ENCODE results near the gene LYSMD4.

Gene LYSMD4

DNA sequence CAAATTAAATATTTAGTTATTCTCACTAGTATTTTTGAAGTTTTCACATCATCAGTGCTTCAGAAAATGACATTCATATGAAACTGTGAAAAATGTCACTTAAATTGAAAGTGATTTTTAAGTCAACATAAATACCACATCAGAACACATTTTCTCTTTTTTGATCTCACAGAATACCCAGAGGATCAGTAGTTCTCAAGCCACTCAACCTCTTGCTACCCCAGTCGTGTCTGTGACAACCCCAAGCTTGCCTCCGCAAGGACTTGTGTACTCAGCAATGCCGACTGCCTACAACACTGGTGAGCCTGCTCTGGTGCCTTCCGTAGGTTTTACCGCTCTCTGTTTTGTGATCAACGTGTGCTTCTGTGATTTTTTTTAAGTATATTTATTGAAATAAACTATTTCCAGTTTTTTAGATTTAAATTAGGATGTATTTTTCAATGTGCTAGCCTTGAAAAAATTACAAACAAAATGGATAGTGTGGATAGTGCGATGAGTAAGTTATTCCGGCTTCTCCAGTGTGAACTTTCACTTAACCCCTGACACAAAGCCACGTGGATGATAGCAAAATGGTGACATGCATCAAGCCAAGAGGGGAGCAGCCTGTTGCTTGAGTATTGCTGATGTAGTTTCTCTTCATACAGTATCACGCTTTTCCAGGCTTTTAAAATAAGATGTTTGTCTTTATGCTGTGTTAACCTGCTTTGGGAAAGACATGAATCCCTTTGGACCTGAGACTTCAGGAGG is 26.5 kb downstream of the LYSMD4 start:
- DNase-seq (ENCODE audit: low spot score), result no peak

DNA sequence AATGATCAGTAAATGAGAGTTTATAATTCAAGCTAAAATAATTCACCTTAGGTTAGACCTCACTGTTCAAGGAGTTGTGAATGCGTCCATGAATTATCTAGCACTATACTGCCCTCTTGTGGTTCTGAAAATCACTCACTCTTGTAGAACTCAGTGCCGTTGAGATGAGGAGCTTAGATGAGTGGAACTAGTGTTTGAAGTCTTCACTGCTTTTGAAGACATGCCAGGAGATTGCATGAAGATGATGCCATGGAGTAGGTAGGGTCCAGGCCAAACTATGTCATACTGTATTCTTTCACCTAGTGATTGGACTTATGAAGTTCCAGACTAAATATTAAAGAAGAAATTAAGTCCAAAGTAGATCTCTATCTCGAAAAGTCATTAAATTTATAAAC is 28.8 kb downstream of the LYSMD4 start:
- peak; percentile 91 for DNase-seq (ENCODE audit: low spot score)

DNA sequence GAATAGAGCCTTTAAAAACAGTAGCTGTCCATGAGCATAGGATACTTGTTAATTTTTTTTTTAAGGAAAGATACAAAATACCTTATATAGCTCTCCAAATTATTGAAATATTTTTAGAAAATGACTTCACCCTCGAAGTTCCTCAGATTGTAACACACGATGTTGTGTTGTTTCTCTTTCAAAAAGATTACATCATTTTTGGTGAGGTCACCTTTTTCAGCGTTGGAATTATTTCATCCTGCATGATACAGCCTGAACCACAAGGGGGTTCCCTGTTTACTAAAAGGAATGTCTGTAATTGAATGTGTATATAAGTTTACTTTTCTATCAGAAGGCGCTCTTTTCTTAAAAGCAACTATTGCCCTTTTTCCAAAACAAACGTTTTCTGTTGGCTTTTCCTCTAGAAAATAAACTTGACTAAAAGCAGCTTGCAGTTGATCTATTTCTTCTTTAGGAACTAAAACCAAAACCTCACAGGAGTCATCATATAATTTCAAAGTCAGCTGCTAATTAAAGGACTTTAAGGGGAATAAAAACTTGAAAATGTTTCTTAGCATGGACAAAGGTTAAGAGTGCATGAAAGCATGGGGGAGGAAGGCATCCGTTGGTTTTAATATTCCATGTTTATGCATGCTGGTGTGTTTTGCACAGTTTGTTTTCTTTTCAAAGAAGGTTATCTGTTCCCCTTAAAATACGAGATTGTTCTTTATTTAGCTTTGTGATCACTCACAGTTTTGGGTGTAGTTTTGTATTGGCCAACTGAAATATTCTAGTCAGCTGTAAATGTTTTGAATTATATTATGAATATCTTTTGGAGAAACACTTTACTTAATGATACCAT is 29.4 kb downstream of the LYSMD4 start:
- peak; percentile 94 for DNase-seq (ENCODE audit: low spot score)

DNA sequence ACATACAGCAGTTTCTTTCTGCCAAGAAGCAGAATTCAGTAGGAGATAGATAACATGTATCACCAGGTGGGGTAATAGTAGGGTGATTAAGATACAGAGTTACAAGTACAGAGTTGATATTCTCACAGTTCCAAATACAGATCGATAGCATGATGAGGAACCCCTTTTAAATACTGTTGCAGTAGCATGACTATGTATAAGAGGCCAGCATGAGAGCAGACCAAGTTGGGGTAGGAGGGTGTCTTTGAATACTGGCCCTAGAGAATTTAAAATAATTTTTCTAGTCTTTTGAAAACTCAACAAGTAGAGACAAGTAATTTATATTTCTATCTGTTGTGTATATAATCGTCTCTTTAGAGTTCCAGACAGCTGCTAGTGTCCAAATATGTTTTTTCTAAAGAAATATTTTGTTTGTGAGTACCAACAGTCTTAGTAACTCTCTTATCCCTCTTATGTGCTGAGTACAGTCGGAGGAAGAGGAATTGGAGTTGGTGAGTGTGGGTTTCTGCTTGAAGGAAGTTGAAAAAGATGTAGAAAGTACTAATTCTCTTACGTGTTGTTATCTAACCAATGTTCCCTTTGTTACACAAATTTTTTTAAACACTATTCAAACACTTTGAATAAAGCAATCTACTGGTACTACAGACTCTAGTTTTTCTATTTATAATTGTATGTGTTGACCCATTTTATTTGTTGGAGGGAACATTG is 30.2 kb downstream of the LYSMD4 start:
- peak; percentile 12 for DNase-seq (ENCODE audit: low spot score)

DNA sequence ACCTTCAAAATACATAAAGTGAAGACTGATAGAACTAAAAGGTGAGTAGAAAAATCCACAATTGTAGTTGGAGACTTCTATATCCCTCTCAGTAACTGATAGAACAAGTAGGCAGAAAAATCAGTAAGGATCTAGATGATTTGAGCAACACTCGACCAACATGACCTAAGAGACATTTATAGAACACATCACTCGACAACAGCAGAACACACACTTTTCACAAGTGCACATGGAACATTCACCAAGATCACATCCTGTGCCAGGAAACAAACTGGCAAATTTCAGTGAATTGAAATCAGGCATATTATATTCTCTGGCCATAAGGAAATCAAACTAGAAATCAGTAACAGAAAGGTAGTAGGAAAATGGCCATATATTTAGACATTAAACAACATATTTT is 37.1 kb downstream of the LYSMD4 start:
- DNase-seq (ENCODE audit: low spot score), result no peak

DNA sequence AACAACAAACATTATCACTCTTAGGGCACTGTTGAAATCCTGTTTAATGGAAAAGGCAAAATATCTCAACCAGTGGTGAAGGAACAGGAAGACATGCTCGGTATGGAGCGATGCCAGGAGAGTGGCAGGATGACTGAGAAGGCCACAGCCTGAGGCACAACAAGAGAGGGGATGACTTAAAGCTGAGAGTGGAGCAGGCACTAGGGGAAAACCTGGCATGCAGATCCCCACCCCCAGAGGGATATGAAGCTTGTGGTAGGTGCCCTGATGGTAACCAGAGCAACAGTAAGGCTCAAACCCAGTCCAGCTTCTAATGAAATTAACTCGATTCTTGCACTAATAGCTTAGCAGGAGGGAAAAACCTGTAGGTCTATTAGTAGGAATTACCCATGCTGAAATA is 40.4 kb downstream of the LYSMD4 start:
- no peak for DNase-seq (ENCODE audit: low spot score)

DNA sequence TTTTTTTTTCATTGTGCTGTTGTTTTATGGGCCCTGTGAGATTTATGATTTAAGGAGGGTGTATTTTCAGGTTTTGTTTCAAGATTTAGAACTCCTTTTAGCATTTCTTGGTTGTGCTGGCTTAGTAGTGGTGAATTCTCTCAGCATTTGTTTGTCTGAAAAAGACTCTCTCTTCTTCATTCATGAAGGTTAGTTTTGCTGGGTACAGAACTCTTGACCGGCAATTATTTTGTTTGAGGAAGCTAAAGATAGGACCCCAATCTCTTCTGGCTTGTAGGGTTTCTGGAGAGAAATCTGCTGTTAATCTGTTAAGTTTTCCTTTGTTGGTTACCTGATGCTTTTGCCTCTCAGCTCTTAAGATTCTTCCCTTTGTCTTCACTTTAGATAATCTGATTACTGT is 46.9 kb downstream of the LYSMD4 start:
- no peak for DNase-seq (ENCODE audit: low spot score)

DNA sequence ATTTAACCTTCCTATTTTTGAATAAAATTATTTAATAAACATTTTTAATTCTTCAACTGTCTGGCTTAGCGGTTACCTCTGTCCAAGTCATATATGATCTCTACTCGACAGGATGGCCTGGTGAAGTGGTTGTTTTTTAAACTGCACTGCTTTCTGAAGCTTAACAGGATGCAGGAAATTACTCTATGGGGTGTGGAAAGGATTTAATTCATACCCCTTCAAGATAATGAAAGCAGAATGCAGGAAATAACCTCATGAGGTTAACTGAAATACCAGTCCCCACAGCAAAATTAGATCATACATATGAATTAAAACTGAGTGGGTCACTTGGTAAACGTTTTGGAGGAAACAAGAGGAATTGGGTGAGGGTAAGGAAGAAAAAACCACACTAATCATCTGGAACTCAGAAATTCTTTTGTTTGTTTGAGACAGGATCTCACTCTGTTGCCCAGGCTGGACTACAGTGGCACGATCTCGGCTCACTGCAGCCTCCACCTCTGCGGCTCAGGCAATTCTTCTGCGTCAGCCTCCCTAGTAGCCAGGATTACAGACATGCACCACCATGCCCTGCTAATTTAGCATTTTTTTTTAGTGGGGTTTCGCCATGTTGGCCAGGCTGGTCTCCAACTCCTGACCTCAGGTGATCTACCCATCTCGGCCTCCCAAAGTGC is 50.1 kb downstream of the LYSMD4 start:
- no peak for DNase-seq (ENCODE audit: low spot score)

DNA sequence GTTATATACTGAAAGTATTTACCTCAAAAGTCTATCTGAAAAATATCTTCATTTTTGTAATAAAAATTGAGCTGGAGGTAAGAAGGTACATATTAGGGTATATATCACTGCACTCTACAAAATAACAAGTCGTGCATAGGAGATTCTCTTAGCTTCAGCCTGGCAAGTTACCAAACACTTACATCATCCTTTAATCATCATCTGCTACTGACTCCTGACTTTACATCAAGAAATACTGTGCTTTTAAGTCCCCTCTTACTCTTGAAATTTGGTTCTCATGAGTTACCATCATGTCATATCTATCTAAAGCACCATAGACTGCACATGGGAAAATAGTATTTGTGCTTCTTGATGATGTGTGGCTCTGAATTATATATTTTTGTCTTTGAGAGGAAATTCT is 50.8 kb downstream of the LYSMD4 start:
- DNase-seq (ENCODE audit: low spot score), result peak; percentile 72

DNA sequence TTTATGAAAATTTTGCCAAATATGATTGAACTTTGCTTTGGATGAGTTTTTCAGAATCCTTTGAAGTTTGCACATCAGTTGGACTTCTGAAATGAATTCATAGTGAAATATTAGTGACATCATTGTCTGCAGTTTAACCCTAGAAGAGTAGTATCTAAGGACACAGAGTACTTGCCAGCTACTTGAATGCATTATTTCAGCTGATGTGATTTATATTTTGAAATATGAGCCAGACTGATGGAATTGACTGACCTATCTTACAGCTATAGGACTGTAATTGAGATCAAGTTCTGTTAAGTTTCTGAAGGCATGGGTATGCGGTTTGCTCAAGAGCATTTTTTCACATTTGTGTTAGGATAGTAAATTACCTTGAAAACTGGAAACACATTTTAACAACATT is 51.2 kb downstream of the LYSMD4 start:
- no peak for DNase-seq (ENCODE audit: low spot score)

DNA sequence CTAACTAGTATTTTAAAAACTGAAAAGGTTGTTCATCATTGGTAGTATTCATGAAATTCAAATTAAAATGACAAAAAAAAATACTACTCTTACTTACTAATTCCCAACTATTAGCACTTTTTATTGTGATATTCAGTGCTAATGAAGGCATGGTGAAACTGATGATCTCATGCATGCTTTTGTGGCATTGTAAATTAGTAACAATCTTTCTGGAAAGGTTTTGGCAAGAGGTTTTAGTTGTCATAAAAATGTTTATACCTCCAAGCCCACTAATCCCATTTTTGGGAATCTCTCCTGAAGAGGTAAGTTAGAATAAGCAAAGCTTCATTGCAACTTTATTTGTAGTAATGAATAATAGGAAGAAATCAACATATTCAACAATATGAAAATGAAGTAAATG is 53.0 kb downstream of the LYSMD4 start:
- no peak for DNase-seq (ENCODE audit: low spot score)

DNA sequence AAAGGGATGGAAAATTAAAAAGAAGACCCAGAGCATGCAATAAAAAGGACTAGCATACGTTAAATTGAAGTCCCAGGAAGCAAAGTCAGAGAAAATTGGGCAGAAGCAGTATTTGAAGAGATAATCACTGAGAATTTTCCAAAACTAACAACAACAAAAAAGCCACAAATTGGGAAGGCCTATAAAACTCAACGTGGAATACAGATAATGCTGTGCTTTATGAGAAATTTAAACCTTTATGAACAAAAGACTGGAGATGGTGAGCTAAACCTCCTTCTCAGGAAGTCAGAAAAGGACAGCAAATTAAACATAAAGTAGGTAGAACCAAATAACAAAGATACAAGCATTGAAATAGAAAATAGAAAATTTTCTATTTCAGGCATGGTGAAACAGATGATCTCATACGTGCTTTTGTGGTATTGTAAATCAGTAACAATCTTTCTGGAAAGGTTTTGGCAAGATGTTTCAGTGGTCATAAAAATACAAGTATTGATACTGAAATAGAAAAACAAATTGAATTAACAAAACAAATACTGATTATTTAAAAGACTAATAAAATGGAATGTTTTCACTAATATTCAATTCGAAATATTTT is 55.6 kb downstream of the LYSMD4 start:
- no peak for DNase-seq (ENCODE audit: low spot score)

All from RKO (cell line).